Measurements from ENCODE around the gene COA6.
A peak's percentile ranks its signal among the peaks of the same experiment; 100 is the strongest.

The COA6 gene, protein sequence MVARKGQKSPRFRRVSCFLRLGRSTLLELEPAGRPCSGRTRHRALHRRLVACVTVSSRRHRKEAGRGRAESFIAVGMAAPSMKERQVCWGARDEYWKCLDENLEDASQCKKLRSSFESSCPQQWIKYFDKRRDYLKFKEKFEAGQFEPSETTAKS

DNA sequence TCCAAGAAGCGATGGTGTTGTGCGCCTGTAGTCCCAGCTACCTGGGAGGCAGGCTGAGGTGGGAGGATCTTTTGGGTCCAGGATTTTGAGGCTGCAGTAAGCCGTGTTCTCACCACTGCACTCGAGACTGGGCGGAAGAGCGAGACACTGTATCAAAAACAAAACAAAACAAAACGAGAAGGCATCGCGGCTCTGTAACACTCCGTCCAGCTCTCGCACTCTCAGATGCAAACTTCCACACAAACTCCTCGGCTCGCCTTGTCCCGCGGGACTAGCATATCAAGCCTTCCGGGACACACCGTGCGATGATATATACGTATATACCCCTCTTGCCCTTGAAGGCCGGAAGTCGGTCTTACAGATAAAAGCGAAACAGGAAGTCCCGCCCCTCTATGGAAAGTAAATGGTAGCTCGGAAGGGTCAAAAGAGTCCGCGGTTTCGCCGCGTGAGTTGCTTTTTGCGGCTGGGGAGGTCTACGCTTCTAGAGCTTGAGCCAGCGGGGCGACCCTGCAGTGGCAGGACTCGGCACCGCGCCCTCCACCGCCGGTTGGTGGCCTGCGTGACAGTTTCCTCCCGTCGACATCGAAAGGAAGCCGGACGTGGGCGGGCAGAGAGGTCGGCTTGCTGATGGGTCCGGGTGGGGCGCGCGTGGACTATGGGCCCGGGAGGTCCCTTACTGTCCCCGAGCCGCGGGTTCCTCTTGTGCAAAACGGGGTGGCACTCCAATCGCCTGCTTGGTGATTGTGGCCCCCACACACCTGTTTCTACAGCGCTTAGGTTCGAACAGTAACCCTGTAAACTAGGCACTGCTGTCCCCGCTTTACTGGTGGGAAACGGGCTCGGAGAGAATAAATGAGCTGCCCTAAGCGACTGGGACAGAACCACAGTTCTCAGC, at the start of gene COA6:
COA6 (plus strand) TSS at position 393 of the 895 bp plus-strand sequence; CDS start at position 404, 11 bp downstream.
- Histone ChIP-seq H3K4me1 (ENCODE audit: control insufficient read depth, low read depth, low read length) (peaks cover 4% of the 10 kb centered on the region), H3K36me3 (ENCODE audit: control insufficient read depth, low read depth, low read length) (peaks cover 26% of the 10 kb centered on the region), H3K27ac (ENCODE audit: low read length) (peak within 1 kb of the TSS; percentile 84), H3K27me3 (ENCODE audit: control insufficient read depth, insufficient read depth, low read length) (peaks cover 5% of the 10 kb centered on the region), H3K9me3 (ENCODE audit: control insufficient read depth, low read depth, low read length) (no peaks in the 10 kb centered on the region), H3K4me3 (ENCODE audit: low read length) (peak within 1 kb of the TSS; percentile 100), H3K9ac (ENCODE audit: low read length) (peak within 1 kb of the TSS; percentile 90)

DNA sequence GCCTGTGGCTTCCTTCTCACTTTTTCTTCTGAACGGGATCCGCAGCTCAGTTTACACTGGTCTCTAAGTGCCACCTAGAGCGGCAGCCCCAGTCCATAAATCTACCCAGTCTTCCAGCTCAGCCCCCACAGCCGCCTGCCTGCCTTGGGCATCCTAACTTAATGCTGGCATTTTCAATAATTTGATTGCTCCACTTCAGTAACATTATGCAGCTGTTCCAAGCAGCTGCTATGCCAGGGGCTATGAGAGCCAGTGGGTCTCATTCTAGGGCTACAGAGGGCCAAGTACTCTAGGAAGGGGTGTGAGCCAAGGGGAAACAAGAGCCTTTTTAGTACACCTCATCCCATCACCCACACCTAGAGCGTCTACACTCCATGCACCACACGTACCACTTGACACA, 48.4 kb upstream of the COA6 start:
- Histone ChIP-seq H3K4me1 (ENCODE audit: control insufficient read depth, low read depth, low read length) (no peaks in the 10 kb centered on the region), H3K4me3 (ENCODE audit: low read length) (no peak overlapping the region), H3K9ac (ENCODE audit: low read length) (no peak overlapping the region), H3K36me3 (ENCODE audit: control insufficient read depth, low read depth, low read length) (no peaks in the 10 kb centered on the region), H3K27me3 (ENCODE audit: control insufficient read depth, insufficient read depth, low read length) (peaks cover 9% of the 10 kb centered on the region), H3K27ac (ENCODE audit: low read length) (no peak overlapping the region), H3K9me3 (ENCODE audit: control insufficient read depth, low read depth, low read length) (no peaks in the 10 kb centered on the region)

DNA sequence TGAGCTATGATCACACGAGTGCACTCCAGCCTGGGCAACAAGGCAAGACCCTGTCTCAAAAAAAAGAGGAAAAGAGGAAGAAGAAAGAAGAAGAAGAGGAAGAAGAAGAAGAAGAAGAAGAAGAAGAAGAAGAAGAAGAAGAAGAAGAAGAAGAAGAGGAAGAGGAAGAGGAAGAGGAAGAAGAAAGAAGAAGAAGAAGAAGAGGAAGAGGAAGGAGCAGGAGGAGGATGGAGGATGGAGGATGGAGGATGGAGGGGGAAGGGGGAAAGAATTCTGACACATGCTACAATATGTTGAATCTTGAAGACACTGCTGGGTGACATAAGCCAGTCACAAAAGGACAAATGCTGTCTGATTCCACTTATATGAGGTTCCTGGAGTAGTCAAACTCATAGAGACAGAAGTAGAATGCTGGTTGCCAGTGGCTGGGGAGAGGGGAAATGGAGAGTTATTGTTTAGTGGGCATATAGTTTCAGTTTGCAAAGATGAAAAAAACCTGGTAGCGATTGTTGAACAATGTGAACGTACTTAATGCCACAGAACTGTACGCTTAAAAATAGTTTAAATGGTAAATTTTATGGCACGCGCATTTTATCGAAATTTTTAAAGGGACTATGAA, 47.3 kb upstream of the COA6 start:
- Histone ChIP-seq H3K9ac (ENCODE audit: low read length) (no peak overlapping the region), H3K27me3 (ENCODE audit: control insufficient read depth, insufficient read depth, low read length) (peaks cover 9% of the 10 kb centered on the region), H3K4me1 (ENCODE audit: control insufficient read depth, low read depth, low read length) (no peaks in the 10 kb centered on the region), H3K27ac (ENCODE audit: low read length) (no peak overlapping the region), H3K9me3 (ENCODE audit: control insufficient read depth, low read depth, low read length) (no peaks in the 10 kb centered on the region), H3K4me3 (ENCODE audit: low read length) (peak overlapping the region; percentile 31), H3K36me3 (ENCODE audit: control insufficient read depth, low read depth, low read length) (no peaks in the 10 kb centered on the region)

DNA sequence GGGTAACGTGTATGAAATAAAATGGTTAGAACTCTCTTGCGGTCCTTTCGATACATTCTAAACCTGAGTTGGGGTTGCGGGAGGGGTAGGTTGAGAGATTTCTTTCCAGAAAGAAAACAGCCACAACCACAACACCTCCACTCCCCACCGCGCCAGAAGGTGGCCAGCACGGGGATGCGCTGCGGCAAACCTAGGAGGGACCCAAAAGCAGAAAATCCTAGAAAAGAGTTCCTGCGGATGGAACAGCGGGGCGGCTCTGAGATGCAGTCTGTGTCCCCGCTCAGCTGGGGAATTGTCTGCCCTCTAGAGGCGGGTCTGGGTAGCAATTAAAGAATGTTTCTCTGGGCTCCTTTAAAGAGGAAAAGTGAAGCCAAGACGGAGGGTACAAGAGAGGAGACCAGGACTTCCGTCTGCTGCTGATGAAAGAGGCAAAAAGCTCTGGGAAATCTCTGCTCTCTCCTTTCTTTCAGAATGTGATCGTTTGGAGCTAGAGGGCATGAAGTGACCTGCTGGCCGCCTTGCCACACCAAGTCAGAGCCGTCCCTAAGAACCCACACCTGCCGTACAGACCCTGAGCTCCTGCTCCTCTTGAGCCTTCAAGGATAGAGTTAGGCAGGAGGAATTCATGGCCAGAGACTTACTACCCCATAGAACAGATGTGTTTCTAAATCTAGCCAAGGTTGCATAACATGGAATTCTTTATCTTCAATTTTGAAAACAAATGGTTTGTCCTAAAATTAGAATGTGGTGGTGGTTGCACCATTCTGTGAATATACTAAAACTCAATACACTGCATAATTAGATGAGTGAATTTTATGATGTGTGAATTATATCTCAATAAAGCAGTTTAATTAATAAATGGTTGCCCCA, 46.5 kb upstream of the COA6 start:
- Histone ChIP-seq H3K4me3 (ENCODE audit: low read length) (peak overlapping the region; percentile 31), H3K27me3 (ENCODE audit: control insufficient read depth, insufficient read depth, low read length) (peaks cover 9% of the 10 kb centered on the region), H3K9ac (ENCODE audit: low read length) (no peak overlapping the region), H3K36me3 (ENCODE audit: control insufficient read depth, low read depth, low read length) (no peaks in the 10 kb centered on the region), H3K27ac (ENCODE audit: low read length) (no peak overlapping the region), H3K4me1 (ENCODE audit: control insufficient read depth, low read depth, low read length) (no peaks in the 10 kb centered on the region), H3K9me3 (ENCODE audit: control insufficient read depth, low read depth, low read length) (no peaks in the 10 kb centered on the region)

DNA sequence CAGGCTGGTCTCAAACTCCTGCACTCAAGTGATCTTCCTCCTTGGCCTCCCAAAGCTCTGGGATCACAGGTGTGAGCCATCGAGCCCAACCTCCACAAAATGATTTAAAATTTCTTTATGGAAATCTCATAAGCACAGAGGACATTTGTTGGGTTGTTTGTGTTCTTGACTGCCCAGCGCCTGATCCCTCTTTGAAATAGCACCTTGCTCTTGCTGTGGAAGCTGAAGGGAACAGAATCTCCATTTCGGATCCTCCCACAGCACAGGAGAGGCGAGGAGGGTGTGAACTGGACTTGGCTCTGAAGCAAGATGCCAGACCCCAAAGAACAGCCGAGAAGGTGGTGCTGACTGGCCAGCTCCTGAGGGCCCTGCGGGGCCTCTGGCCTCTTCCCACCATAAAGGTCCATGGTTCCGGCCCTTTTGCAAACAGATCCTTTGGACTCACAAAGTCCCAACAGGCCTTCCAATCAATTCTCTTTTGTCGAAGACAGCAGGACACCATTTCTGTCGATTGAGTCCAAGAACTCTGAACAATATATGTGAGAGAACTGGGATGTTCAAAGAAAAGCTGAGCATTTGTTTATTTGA, 45.6 kb upstream of the COA6 start:
- Histone ChIP-seq H3K9me3 (ENCODE audit: control insufficient read depth, low read depth, low read length) (no peaks in the 10 kb centered on the region), H3K27ac (ENCODE audit: low read length) (no peak overlapping the region), H3K27me3 (ENCODE audit: control insufficient read depth, insufficient read depth, low read length) (peaks cover 9% of the 10 kb centered on the region), H3K9ac (ENCODE audit: low read length) (no peak overlapping the region), H3K36me3 (ENCODE audit: control insufficient read depth, low read depth, low read length) (no peaks in the 10 kb centered on the region), H3K4me1 (ENCODE audit: control insufficient read depth, low read depth, low read length) (no peaks in the 10 kb centered on the region), H3K4me3 (ENCODE audit: low read length) (no peak overlapping the region)

DNA sequence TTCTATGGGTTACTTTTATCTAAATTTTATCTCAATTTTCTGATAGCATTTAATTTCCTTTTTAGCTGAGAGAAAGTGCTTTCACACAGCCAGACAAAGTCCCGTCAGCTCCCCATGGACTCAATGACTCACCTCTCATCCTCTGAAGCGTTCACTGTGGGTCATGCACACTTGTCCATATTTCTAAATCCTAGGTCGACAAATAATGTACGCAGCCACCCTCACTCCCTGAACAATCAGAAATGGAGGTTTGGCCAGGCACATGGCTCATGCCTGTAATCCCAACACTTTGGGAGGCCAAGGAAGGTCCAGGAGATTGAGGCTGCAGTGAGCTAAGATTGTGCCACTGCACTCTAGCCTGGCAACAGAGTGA, 42.4 kb upstream of the COA6 start:
- H3K36me3 ChIP-seq (ENCODE audit: control insufficient read depth, low read depth, low read length), result no peaks in the 10 kb centered on the region
- H3K9ac ChIP-seq (ENCODE audit: low read length), result no peak overlapping the region
- no peaks in the 10 kb centered on the region for H3K9me3 ChIP-seq (ENCODE audit: control insufficient read depth, low read depth, low read length)
- H3K4me1 ChIP-seq (ENCODE audit: control insufficient read depth, low read depth, low read length), result no peaks in the 10 kb centered on the region
- peaks cover 8% of the 10 kb centered on the region for H3K27me3 ChIP-seq (ENCODE audit: control insufficient read depth, insufficient read depth, low read length)
- no peak overlapping the region for H3K4me3 ChIP-seq (ENCODE audit: low read length)
- no peak overlapping the region for H3K27ac ChIP-seq (ENCODE audit: low read length)

DNA sequence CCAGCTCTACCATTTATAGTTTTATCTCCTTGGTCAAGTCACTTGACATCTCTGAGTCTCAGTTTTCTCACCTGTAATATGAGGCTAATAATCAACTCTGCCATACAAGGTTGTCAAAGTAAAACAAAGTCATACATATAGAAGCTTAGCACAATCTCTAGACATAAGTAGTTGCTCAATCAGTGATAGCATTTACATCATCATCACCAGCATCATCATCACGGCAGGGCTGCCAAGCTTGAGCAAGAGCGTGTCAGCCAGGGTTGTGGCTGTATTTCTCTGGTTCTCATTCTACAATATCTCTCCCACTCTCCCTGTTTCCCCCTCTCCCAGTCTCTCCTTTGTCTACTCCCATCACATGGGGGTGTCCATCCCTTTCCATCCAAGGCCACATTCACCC, 41.7 kb upstream of the COA6 start:
- H3K27ac ChIP-seq (ENCODE audit: low read length), result no peak overlapping the region
- no peaks in the 10 kb centered on the region for H3K9me3 ChIP-seq (ENCODE audit: control insufficient read depth, low read depth, low read length)
- H3K27me3 ChIP-seq (ENCODE audit: control insufficient read depth, insufficient read depth, low read length), result peaks cover under 1% of the 10 kb centered on the region
- H3K4me3 ChIP-seq (ENCODE audit: low read length), result no peak overlapping the region
- H3K36me3 ChIP-seq (ENCODE audit: control insufficient read depth, low read depth, low read length), result no peaks in the 10 kb centered on the region
- no peak overlapping the region for H3K9ac ChIP-seq (ENCODE audit: low read length)
- H3K4me1 ChIP-seq (ENCODE audit: control insufficient read depth, low read depth, low read length), result no peaks in the 10 kb centered on the region

GRCh38 chr1:234336359-234336758, 36.9 kb upstream of the COA6 start:
- H3K36me3 ChIP-seq (ENCODE audit: control insufficient read depth, low read depth, low read length), result no peaks in the 10 kb centered on the region
- H3K27ac ChIP-seq (ENCODE audit: low read length), result no peak overlapping the region
- H3K4me1 ChIP-seq (ENCODE audit: control insufficient read depth, low read depth, low read length), result no peaks in the 10 kb centered on the region
- no peak overlapping the region for H3K4me3 ChIP-seq (ENCODE audit: low read length)
- H3K9me3 ChIP-seq (ENCODE audit: control insufficient read depth, low read depth, low read length), result peaks cover 20% of the 10 kb centered on the region
- H3K27me3 ChIP-seq (ENCODE audit: control insufficient read depth, insufficient read depth, low read length), result no peaks in the 10 kb centered on the region
- no peak overlapping the region for H3K9ac ChIP-seq (ENCODE audit: low read length)

GRCh38 chr1:234337233-234337632, 36.0 kb upstream of the COA6 start:
- H3K9me3 ChIP-seq (ENCODE audit: control insufficient read depth, low read depth, low read length), result peaks cover 20% of the 10 kb centered on the region
- H3K4me1 ChIP-seq (ENCODE audit: control insufficient read depth, low read depth, low read length), result no peaks in the 10 kb centered on the region
- H3K4me3 ChIP-seq (ENCODE audit: low read length), result no peak overlapping the region
- no peak overlapping the region for H3K9ac ChIP-seq (ENCODE audit: low read length)
- H3K27me3 ChIP-seq (ENCODE audit: control insufficient read depth, insufficient read depth, low read length), result no peaks in the 10 kb centered on the region
- H3K27ac ChIP-seq (ENCODE audit: low read length), result no peak overlapping the region
- H3K36me3 ChIP-seq (ENCODE audit: control insufficient read depth, low read depth, low read length), result no peaks in the 10 kb centered on the region

- no peak overlapping the region for H3K4me3 ChIP-seq (ENCODE audit: low read length)
- H3K27ac ChIP-seq (ENCODE audit: low read length), result no peak overlapping the region
- H3K27me3 ChIP-seq (ENCODE audit: control insufficient read depth, insufficient read depth, low read length), result no peaks in the 10 kb centered on the region
- peaks cover 20% of the 10 kb centered on the region for H3K9me3 ChIP-seq (ENCODE audit: control insufficient read depth, low read depth, low read length)
- no peaks in the 10 kb centered on the region for H3K4me1 ChIP-seq (ENCODE audit: control insufficient read depth, low read depth, low read length)
- no peak overlapping the region for H3K9ac ChIP-seq (ENCODE audit: low read length)
- H3K36me3 ChIP-seq (ENCODE audit: control insufficient read depth, low read depth, low read length), result no peaks in the 10 kb centered on the region
Measured at GRCh38 chr1:234340528-234340927, 32.7 kb upstream of the COA6 start.

GRCh38 chr1:234342774-234343173, 30.5 kb upstream of the COA6 start:
- no peak overlapping the region for H3K9ac ChIP-seq (ENCODE audit: low read length)

More at GRCh38 chr1:234342774-234343173, 30.5 kb upstream of the COA6 start:
- Histone ChIP-seq H3K36me3 (ENCODE audit: control insufficient read depth, low read depth, low read length) (no peaks in the 10 kb centered on the region), H3K9me3 (ENCODE audit: control insufficient read depth, low read depth, low read length) (peaks cover 15% of the 10 kb centered on the region), H3K4me3 (ENCODE audit: low read length) (no peak overlapping the region), H3K27ac (ENCODE audit: low read length) (no peak overlapping the region), H3K27me3 (ENCODE audit: control insufficient read depth, insufficient read depth, low read length) (no peaks in the 10 kb centered on the region), H3K4me1 (ENCODE audit: control insufficient read depth, low read depth, low read length) (no peaks in the 10 kb centered on the region)
